ENCODE measurements around the gene XRRA1.

GRCh38 chr11:74988541-74989259 is 39.8 kb upstream of the XRRA1 start, which contains the start of gene NEU3:
- TF ChIP-seq CTCF (IDR thresholded peaks at IDR 0.05; ENCODE audit: low read depth, low read length) (no peak), POLR2A (IDR thresholded peaks at IDR 0.05; ENCODE audit: extremely low read depth, insufficient read length) (peak; percentile 82), MYC (IDR thresholded peaks at IDR 0.05; ENCODE audit: low read depth, low read length) (peak; percentile 32; the same call in 1 of the 2 replicates), MAX (IDR thresholded peaks at IDR 0.05; ENCODE audit: low read depth, low read length) (no peak; the same call in none of the 2 replicates)
